Ishikawa (cell line): ENCODE data around the gene DOC2B.

ENCODE experiments used
- CEBPB ChIP-seq: IDR thresholded peaks from 2 replicates; pipeline ENCODE4 v1.6.1; 2012
- CREB1 ChIP-seq: IDR thresholded peaks from 2 replicates; pipeline ENCODE4 v1.6.1; 2012; ENCODE audit warnings: low read depth
- EP300 ChIP-seq: IDR thresholded peaks from 2 replicates; pipeline ENCODE4 v1.6.1; 2012; ENCODE audit warnings: borderline replicate concordance
- FOXM1 ChIP-seq: IDR thresholded peaks from 2 replicates; pipeline ENCODE4 v1.6.1; 2012; ENCODE audit warnings: low read depth, borderline replicate concordance
- MAX ChIP-seq: IDR thresholded peaks from 2 replicates; pipeline ENCODE4 v1.6.1; 2012
- RAD21 ChIP-seq: IDR thresholded peaks from 2 replicates; pipeline ENCODE4 v1.6.1; 2012; ENCODE audit warnings: low read depth
- TAF1 ChIP-seq: IDR thresholded peaks from 2 replicates; pipeline ENCODE4 v1.6.1; 2012; ENCODE audit warnings: low read depth, mild to moderate bottlenecking
- TCF12 ChIP-seq: IDR thresholded peaks from 2 replicates; pipeline ENCODE4 v1.6.1; 2012; ENCODE audit warnings: low read depth
- TEAD4 ChIP-seq: IDR thresholded peaks from 2 replicates; pipeline ENCODE4 v1.6.1; 2012
- YY1 ChIP-seq: IDR thresholded peaks from 2 replicates; pipeline ENCODE4 v1.6.1; 2012; ENCODE audit warnings: low read depth
- TF ChIP-seq, protein P1 (sequence below): IDR thresholded peaks from 2 replicates; pipeline ENCODE4 v1.6.1; 2012; ENCODE audit warnings: low read depth, mild to moderate bottlenecking

DNA sequence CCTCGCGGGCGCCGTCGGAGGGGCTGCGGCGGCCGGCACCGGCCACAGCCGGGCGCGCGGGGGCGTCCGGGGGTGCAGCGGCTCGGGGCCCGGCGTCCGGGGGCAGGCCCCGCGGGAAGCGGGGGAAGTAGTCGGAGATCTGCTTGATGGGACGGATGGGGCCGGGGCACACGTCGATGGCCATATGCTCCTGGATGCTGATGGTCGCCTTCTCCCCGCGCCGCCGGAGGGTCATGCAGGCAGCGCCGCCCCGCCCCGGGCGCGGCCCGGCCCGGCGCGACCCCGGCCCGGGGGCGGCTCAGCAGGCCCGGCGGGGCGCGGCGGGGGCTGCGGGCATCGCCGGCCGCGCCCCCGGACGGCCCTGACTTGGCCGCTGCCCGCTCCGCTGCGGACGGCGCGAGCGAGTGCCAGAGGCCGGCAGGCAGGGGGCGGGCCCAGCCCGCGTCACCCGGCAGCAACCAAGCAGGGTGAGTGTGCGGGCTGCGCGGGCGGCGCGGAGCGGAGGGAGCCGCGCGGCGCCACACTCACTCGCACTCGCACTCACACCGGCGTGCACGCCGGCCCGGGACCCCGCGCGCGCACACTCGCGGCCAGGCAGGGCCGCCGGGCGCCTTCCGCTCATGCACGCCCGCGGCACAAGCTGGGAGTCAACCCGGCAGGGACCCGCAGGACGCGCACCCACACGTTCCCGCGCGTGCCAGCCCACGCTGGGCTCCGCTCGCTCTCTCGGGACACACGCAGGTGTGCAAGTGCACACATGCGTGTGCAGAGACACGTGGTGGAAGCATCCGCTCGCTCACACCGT is at the start of gene DOC2B:
- TF ChIP-seq CREB1 (no peak), EP300 (no peak), TAF1 (no peak), CEBPB (no peak), RAD21 (no peak), FOXM1 (no peak), MAX (peak; percentile 19; the same call in 1 of the 2 replicates), TCF12 (no peak), YY1 (no peak), TEAD4 (no peak)
- TF ChIP-seq, protein P1, sequence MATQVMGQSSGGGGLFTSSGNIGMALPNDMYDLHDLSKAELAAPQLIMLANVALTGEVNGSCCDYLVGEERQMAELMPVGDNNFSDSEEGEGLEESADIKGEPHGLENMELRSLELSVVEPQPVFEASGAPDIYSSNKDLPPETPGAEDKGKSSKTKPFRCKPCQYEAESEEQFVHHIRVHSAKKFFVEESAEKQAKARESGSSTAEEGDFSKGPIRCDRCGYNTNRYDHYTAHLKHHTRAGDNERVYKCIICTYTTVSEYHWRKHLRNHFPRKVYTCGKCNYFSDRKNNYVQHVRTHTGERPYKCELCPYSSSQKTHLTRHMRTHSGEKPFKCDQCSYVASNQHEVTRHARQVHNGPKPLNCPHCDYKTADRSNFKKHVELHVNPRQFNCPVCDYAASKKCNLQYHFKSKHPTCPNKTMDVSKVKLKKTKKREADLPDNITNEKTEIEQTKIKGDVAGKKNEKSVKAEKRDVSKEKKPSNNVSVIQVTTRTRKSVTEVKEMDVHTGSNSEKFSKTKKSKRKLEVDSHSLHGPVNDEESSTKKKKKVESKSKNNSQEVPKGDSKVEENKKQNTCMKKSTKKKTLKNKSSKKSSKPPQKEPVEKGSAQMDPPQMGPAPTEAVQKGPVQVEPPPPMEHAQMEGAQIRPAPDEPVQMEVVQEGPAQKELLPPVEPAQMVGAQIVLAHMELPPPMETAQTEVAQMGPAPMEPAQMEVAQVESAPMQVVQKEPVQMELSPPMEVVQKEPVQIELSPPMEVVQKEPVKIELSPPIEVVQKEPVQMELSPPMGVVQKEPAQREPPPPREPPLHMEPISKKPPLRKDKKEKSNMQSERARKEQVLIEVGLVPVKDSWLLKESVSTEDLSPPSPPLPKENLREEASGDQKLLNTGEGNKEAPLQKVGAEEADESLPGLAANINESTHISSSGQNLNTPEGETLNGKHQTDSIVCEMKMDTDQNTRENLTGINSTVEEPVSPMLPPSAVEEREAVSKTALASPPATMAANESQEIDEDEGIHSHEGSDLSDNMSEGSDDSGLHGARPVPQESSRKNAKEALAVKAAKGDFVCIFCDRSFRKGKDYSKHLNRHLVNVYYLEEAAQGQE = no peak
